Forelimb muscle (tissue), 1 donor: ENCODE measurements around the gene POU6F1. TPM values are rescaled to one million over a fixed set of nuclear protein-coding genes. Genes with fewer than 3 reads are reported as not detected.
"Not testable (repeated sequence)": the region's sequence is repeated elsewhere in the genome, so short reads cannot be mapped to it uniquely, and the experiment has no call there.

Experiments
- DNase-seq: peaks from one replicate; pipeline ENCODE4 v3.0.0-alpha.2; 2013; ENCODE audit warnings: low read depth
- polyA plus RNA-seq: library from polyadenylated mRNA; unstranded; fragments of 120-200 nt; gene quantifications from one replicate; pipeline ENCODE4 v1.2.1, GENCODE V29; 2013; ENCODE audit not compliant: insufficient read length

POU6F1 gene
- polyA plus RNA-seq, 1 donor = 7.9 TPM

GRCh38 chr12:51227962-51228361 lies 10.1 kb upstream of the POU6F1 start:
- no peak for DNase-seq

- not testable (repeated sequence) for DNase-seq
Observed at GRCh38 chr12:51227112-51227511, 9.2 kb upstream of the POU6F1 start.

DNA sequence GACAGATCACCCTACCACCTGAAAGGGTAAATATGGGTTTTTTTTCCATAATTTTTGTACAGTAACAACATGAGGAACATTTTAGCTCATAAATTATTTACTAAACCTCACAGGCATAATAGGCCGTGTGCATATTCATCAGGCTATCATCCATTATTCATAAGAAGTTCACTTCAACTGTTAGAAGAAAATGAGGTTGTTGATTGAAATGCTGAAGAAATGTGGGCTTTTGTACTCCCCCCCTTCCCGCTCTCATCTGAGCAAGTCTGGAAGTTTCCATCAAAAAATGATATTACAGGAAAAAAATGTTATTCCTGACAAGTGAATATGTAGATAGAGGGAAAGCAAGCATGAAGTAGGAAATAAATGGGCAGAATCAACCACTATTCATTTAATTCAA lies 7.9 kb upstream of the POU6F1 start:
- DNase-seq = no peak

GRCh38 chr12:51225234-51225633 lies 7.4 kb upstream of the POU6F1 start:
- no peak for DNase-seq

GRCh38 chr12:51224625-51225024 lies 6.8 kb upstream of the POU6F1 start:
- no peak for DNase-seq

- no peak for DNase-seq
Observed at GRCh38 chr12:51222461-51222860, 4.6 kb upstream of the POU6F1 start.

GRCh38 chr12:51219857-51220256 lies 2.0 kb upstream of the POU6F1 start:
- DNase-seq = not testable (repeated sequence)

GRCh38 chr12:51219322-51219721 lies 1.5 kb upstream of the POU6F1 start:
- DNase-seq = no peak

- no peak for DNase-seq
Observed at GRCh38 chr12:51218607-51219161, 822 bp upstream of the POU6F1 start.

DNA sequence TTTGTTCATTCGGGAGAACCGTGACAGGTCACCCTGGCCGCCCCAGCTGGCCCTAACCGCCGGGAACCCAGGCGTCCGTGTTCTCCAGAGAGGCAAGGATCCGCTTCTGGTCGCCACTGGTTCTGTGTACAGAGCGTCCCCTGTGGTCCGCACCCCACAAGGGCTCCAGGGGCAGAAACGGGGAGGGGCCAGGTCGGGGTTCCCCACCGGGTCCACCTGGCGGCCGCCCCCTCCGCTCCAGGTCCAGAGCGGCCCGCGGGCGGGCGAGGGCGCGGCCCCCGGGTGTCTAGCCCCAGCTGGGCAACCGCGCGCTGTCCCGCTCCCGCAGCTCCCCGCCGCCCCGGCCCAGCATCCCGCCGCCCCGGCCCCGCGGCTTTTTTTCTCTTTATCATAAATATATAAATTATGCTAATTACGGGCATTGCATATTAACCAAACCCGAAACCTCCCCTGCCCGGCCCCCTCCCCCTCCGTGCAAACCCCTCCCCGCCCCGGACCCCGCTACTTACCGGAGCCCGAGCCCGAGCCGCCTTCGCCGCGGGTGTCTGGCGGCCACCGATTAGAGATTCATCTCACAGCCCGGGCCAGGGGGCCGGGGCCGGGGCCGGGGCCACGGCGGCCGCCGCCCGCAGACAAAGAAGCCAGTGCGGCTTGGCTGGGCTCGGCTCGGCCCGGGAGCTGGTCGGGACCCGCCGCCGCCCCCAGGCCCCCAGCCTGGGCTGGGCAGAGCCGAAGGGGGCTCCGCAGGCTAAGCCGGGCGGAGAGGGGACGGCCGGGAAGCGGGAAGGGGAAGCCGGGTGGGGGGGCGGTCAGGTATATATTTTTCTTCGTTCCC lies 512 bp downstream of the POU6F1 start:
- DNase-seq = no peak

- DNase-seq = no peak
Observed at GRCh38 chr12:51216642-51217041, 1.2 kb downstream of the POU6F1 start.

DNA sequence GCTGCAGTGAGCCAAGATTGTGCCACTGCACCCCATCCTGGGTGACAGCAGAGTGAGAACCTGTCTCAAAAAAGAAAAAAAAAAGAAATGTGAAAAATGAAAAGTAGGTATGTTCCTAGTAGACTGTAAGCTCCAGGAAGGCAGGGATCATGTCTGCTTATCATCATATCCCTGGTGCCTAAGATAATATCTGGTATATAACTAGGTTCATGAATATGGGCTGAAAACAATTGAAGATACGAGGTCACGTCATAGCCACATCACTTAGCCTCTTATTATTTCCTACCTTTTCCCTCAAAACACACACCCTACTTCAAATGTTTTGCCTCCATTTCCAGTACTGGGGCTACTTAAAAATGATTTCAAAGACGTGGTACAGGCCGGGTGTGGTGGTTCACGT lies 3.0 kb downstream of the POU6F1 start:
- no peak for DNase-seq

GRCh38 chr12:51210690-51211395 lies 7.0 kb downstream of the POU6F1 start:
- DNase-seq = no peak

DNA sequence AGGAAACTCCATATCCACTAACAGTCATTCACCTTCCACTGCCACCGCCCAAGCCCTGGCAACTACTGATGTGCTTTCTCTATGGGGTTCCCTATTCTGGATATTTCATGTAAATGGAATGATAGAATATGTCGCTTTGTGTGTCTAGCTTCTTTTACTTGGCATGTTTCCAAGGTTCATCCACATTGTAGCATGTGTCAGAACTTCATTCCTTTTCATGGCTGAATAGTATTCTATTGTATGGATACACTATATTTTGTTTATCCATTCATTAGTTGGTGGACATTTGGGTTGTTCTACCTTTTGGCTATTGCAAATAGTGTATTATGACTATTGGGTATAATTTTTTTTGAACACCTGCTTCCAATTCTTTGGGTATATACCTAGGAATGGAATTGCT lies 8.6 kb downstream of the POU6F1 start:
- DNase-seq = no peak

GRCh38 chr12:51208016-51208660 lies 9.7 kb downstream of the POU6F1 start:
- DNase-seq = no peak

DNA sequence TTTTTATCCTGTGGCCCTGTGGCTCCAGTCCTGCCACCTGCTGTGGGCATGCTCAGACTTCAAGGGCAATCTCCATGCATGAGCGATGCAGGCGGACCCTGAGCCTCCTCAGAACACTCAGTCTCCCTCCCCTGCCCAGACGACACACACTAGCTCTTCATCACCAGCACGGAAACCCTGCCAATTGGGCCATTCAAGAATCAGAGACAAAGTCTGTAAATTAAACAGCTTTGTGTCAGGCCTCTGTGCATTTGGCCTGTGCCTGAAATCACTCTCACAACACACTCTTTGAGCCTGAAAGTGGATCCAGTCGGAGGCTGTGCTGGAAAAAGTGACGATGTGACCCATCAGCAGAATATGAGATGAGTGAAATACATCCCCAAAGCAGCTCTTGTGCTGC lies 12.5 kb downstream of the POU6F1 start:
- no peak for DNase-seq

DNA sequence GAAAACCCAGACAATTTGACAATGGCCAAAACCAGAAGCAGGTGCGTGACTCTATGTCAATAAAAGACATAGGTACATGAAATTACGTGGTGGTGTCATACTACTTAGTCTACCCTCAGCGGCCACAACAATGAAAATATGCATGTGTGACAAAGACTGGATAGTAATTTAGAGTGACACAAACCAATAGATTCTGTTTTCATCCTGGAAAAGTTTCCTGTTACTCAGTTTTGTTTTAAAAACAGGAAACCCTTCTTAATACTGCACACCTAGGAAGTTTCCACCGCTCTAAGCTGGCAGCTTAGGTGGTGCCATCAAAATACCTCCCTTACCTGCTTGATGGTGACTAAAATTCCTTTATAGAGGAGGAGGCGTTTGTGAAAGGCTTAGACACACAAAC lies 15.1 kb downstream of the POU6F1 start:
- no peak for DNase-seq

DNA sequence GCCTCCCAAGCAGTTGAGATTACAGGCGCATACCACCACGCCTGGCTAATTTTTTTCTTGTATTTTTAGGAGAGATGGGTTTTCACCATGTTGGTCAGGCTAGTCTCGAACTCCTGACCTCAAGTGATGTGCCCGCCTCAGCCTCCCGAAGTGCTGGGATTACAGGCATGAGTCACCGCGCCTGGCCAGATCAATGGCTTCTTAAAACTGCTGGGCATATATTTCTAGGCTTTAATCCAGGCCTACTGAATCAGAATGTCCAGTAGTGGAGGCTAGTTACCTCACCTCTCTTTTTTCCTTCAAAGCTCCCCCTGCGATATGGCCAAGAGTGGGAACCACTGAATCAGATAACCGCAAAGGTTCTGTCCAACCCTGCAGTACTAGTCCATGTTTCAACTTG lies 17.1 kb downstream of the POU6F1 start:
- no peak for DNase-seq

GRCh38 chr12:51200156-51200555 lies 17.7 kb downstream of the POU6F1 start:
- DNase-seq = no peak

GRCh38 chr12:51199366-51199945 lies 18.4 kb downstream of the POU6F1 start:
- no peak for DNase-seq

- DNase-seq = no peak
Observed at GRCh38 chr12:51198568-51199365, 19.1 kb downstream of the POU6F1 start.
